NCI-H82 treated with DMSO at 0.1 percent for 48 hours (cell line): ENCODE data around the gene FNDC3B.

ENCODE experiments used
- DNase-seq: peaks from one replicate; lab custom pipeline; 2025; ENCODE audit not compliant: unreplicated experiment; lab: John Stamatoyannopoulos, UW

Gene FNDC3B

GRCh38 chr3:172071780-172072330 is 32.5 kb downstream of the FNDC3B start:
- DNase-seq = no peak

GRCh38 chr3:172072543-172072942 is 33.2 kb downstream of the FNDC3B start:
- no peak for DNase-seq

- DNase-seq = no peak
Observed at GRCh38 chr3:172073262-172073915, 34.0 kb downstream of the FNDC3B start.

- no peak for DNase-seq
Observed at GRCh38 chr3:172074032-172074431, 34.7 kb downstream of the FNDC3B start.

GRCh38 chr3:172074586-172074985 is 35.2 kb downstream of the FNDC3B start:
- no peak for DNase-seq

GRCh38 chr3:172076212-172076611 is 36.8 kb downstream of the FNDC3B start:
- no peak for DNase-seq

GRCh38 chr3:172077197-172077757 is 37.9 kb downstream of the FNDC3B start:
- no peak for DNase-seq

GRCh38 chr3:172078244-172078643 is 38.9 kb downstream of the FNDC3B start:
- DNase-seq = no peak

- DNase-seq = no peak
Observed at GRCh38 chr3:172078721-172079120, 39.3 kb downstream of the FNDC3B start.

GRCh38 chr3:172079326-172079976 is 40.1 kb downstream of the FNDC3B start:
- no peak for DNase-seq

- no peak for DNase-seq
Observed at GRCh38 chr3:172080503-172080902, 41.1 kb downstream of the FNDC3B start.

GRCh38 chr3:172082269-172082668 is 42.9 kb downstream of the FNDC3B start:
- DNase-seq = no peak

- no peak for DNase-seq
Observed at GRCh38 chr3:172082820-172083513, 43.6 kb downstream of the FNDC3B start.

GRCh38 chr3:172083995-172084409 is 44.6 kb downstream of the FNDC3B start:
- no peak for DNase-seq

- no peak for DNase-seq
Observed at GRCh38 chr3:172084871-172085556, 45.6 kb downstream of the FNDC3B start.

- no peak for DNase-seq
Observed at GRCh38 chr3:172085557-172085895, 46.1 kb downstream of the FNDC3B start.

- no peak for DNase-seq
Observed at GRCh38 chr3:172086071-172086470, 46.7 kb downstream of the FNDC3B start.

GRCh38 chr3:172087198-172087597 is 47.8 kb downstream of the FNDC3B start:
- DNase-seq = no peak

GRCh38 chr3:172087602-172088580 is 48.5 kb downstream of the FNDC3B start:
- DNase-seq = no peak

GRCh38 chr3:172089250-172089649 is 49.9 kb downstream of the FNDC3B start:
- DNase-seq = no peak
